A673 (cell line): ENCODE measurements around the gene HLA-DOB.

Experiments
- EZH2 ChIP-seq: fragments of 200-600 bp; sonication (generic); IDR thresholded peaks from 2 replicates; pipeline ENCODE4 v1.6.1; 2017; ENCODE audit warnings: borderline replicate concordance, low read depth, mild to moderate bottlenecking, mixed read lengths, antibody characterized with exemption, low read length; ENCODE audit not compliant: poor library complexity, severe bottlenecking
- TF ChIP-seq, protein P1 (sequence below): fragments of 300-800, 200-600 bp; sonication (generic); conservative IDR thresholded peaks from 2 replicates; pipeline ENCODE4 v1.5.1; 2017; ENCODE audit warnings: low read depth, mild to moderate bottlenecking, antibody characterized with exemption, low read length, moderate library complexity, mixed read lengths

DNA sequence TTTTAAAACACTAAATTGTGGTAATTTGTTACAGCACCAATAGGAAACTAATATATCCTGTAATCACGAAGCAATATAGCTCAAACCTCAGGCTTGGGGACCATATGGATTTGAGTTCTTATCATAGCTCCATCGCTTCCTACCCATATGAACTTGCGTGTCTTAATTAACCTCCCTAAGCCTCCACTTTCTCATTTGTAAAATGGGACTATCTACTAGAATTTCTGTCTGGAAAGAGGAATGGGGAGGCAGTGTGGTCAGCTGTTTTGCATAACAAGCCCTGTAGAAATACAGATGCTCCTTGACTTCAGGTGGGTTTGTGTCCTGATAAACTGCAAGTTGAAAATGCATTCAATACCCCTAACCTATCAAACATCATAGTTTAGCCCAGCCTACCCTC is 17.1 kb downstream of the HLA-DOB start:
- TF ChIP-seq, protein P1, sequence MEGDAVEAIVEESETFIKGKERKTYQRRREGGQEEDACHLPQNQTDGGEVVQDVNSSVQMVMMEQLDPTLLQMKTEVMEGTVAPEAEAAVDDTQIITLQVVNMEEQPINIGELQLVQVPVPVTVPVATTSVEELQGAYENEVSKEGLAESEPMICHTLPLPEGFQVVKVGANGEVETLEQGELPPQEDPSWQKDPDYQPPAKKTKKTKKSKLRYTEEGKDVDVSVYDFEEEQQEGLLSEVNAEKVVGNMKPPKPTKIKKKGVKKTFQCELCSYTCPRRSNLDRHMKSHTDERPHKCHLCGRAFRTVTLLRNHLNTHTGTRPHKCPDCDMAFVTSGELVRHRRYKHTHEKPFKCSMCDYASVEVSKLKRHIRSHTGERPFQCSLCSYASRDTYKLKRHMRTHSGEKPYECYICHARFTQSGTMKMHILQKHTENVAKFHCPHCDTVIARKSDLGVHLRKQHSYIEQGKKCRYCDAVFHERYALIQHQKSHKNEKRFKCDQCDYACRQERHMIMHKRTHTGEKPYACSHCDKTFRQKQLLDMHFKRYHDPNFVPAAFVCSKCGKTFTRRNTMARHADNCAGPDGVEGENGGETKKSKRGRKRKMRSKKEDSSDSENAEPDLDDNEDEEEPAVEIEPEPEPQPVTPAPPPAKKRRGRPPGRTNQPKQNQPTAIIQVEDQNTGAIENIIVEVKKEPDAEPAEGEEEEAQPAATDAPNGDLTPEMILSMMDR = no peak
- TF ChIP-seq EZH2 = no peak
